GM12874 (cell line): ENCODE data around the gene DEPDC7.

ENCODE experiments used
- TF ChIP-seq, protein P1 (sequence below): IDR thresholded peaks from 2 replicates; pipeline ENCODE4 v1.5.1; 2011; ENCODE audit warnings: low read depth, mild to moderate bottlenecking, control low read depth, low read length, moderate library complexity; ENCODE audit not compliant: insufficient read depth

DEPDC7 gene

GRCh38 chr11:33015621-33016551, at the start of gene DEPDC7:
TSS of gene DEPDC7 (plus strand) at chr11:33015878. CDS start at chr11:33015956, 78 bp downstream.
- TF ChIP-seq, protein P1, sequence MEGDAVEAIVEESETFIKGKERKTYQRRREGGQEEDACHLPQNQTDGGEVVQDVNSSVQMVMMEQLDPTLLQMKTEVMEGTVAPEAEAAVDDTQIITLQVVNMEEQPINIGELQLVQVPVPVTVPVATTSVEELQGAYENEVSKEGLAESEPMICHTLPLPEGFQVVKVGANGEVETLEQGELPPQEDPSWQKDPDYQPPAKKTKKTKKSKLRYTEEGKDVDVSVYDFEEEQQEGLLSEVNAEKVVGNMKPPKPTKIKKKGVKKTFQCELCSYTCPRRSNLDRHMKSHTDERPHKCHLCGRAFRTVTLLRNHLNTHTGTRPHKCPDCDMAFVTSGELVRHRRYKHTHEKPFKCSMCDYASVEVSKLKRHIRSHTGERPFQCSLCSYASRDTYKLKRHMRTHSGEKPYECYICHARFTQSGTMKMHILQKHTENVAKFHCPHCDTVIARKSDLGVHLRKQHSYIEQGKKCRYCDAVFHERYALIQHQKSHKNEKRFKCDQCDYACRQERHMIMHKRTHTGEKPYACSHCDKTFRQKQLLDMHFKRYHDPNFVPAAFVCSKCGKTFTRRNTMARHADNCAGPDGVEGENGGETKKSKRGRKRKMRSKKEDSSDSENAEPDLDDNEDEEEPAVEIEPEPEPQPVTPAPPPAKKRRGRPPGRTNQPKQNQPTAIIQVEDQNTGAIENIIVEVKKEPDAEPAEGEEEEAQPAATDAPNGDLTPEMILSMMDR: no peak

- TF ChIP-seq, protein P1: no peak
Observed at GRCh38 chr11:32968541-32968940, 47.1 kb upstream of the DEPDC7 start.

DNA sequence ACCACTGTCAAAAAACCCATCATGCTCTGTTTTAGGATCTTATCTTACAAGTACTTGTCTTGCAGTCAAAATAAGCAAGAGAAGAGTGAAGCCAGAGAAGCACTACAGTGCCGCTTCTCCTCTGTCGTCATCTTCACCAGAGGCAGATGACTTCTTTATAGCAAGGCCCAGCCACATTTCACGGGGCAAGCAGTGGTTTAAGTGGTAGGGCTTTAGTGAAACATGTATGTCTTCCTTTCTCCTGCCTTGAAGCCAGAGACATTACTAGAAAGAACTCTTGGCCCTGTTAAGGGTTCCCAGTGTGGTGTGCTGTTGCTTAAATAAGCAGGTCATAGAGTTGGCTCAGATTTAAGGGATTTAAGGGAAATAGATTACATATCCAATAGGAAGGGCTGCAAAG, 42.9 kb upstream of the DEPDC7 start:
- TF ChIP-seq, protein P1: no peak

DNA sequence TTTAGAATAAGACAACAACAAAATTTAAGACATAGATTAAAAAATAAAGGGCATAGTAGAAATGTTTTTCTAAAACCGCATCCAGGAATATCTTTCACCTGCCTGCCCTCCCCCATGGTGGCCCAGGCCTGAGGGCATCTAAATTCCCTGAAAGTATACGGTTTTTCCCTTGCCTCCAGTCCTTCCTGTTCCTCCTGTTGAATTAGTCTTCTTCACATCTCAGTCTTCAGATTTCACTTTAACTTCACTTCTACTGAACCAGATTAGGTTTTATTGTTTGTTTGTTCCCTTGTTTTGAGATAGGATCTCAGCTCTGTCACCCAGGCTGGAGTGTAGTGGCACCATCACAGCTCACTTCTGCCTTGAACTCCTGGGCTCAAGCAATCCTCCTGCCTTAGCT, 33.1 kb upstream of the DEPDC7 start:
- TF ChIP-seq, protein P1: no peak

GRCh38 chr11:32983506-32983905, 32.2 kb upstream of the DEPDC7 start:
- TF ChIP-seq, protein P1: no peak

- TF ChIP-seq, protein P1: no peak
Observed at GRCh38 chr11:32985600-32985999, 30.1 kb upstream of the DEPDC7 start.

GRCh38 chr11:32987851-32988250, 27.8 kb upstream of the DEPDC7 start:
- TF ChIP-seq, protein P1: no peak
